AG09319 (cell line): ENCODE data around the gene DAB2IP.
"Not testable (repeated sequence)": the region's sequence is repeated elsewhere in the genome, so short reads cannot be mapped to it uniquely, and the experiment has no call there.

ENCODE experiments used
- DNase-seq: peaks from one replicate; pipeline ENCODE4 v3.0.0-alpha.2; 2010; ENCODE audit warnings: low read depth; ENCODE audit errors: extremely low read depth
- CTCF ChIP-seq: IDR thresholded peaks from 2 replicates; pipeline ENCODE4 v1.5.1; 2011; ENCODE audit warnings: low read depth, mild to moderate bottlenecking, inconsistent platforms, low read length, moderate library complexity

Gene DAB2IP

GRCh38 chr9:121619545-121620324 is 31.7 kb upstream of the DAB2IP start:
- no peak for TF ChIP-seq CTCF
- DNase-seq, result no peak

- TF ChIP-seq CTCF, result no peak
- DNase-seq, result no peak
Observed at GRCh38 chr9:121620325-121620673, 31.1 kb upstream of the DAB2IP start.

- peak; percentile 55 for TF ChIP-seq CTCF
- DNase-seq, result no peak
Observed at GRCh38 chr9:121620777-121621449, 30.5 kb upstream of the DAB2IP start.

- DNase-seq, result peak; percentile 66
- TF ChIP-seq CTCF, result no peak
Observed at GRCh38 chr9:121622387-121623203, 28.8 kb upstream of the DAB2IP start.

GRCh38 chr9:121623430-121623829 is 28.0 kb upstream of the DAB2IP start:
- not testable (repeated sequence) for DNase-seq

- TF ChIP-seq CTCF, result no peak
- DNase-seq, result no peak
Observed at GRCh38 chr9:121625590-121625989, 25.8 kb upstream of the DAB2IP start.

GRCh38 chr9:121626012-121626411 is 25.4 kb upstream of the DAB2IP start:
- TF ChIP-seq CTCF, result no peak
- no peak for DNase-seq
